Measurements from ENCODE around the gene VTI1A. TPM values are rescaled to one million over a fixed set of nuclear protein-coding genes. Genes with fewer than 3 reads are reported as not detected.
"Not testable (repeated sequence)": the region's sequence is repeated elsewhere in the genome, so short reads cannot be mapped to it uniquely, and the experiment has no call there.

The VTI1A gene
- total RNA-seq, 4 donors from 2014 or later: 27.0 to 61.3 (median 49.8) TPM

DNA sequence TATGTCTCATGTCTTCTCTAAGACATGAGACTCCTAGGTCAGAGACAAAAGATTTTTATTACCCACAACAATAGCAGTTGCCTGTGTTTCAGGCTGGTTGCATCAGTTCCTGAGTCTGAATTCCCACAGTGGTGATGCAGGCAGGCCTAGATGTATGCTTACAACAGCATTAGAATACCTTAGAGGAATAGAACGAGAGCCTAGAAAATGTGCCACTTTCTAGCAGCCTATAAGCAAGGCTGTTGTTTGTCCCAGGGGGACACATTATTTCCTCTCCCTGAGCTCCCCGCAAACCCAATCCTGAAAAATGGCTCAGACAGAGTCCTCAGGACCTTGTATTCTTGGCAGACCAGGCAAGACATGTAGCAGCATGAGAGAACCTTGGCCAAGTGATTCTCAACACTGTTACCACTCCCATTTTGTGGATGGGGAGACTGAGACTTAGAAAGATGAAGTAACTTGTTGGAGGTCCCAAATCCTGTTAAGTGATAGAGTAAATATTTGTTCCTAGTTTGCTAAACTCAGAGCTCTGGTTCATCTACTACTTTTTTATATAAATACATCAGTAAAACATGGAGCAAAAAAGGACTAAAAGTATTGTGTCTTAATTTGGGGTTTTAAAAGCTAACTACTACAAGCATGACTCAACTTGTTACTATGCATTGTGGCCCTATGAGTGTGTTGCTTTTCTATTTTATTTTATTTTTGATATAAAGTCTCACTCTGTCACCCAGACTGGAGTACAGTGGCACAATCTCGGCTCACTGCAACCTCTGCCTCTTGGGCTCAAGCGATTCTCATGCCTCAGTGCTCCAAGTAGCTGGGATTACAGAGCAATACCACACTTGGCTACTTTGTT lies 14.2 kb downstream of the VTI1A start:
- H3K27me3 ChIP-seq: no peaks in the 10 kb centered on the region
- 92 to 95% methylated on average over 4 of the region's 4 CpGs for WGBS, 2 donors
- H3K27ac ChIP-seq: no peak overlapping the region
- peaks cover 0 to 38% (median 4%) of the 10 kb centered on the region in 3 donors for H3K36me3 ChIP-seq
- no peak for DNase-seq
- H3K4me3 ChIP-seq: no peak overlapping the region
- TF ChIP-seq POLR2A (IDR thresholded peaks at IDR 0.05) (no peak), CTCF (IDR thresholded peaks at IDR 0.05) (no peak)
- H3K4me1 ChIP-seq: no peaks in the 10 kb centered on the region
- intact Hi-C loops (cut with DNase I): no loop called here
- H3K9me3 ChIP-seq: no peaks in the 10 kb centered on the region

GRCh38 chr10:112464074-112464473 lies 17.1 kb downstream of the VTI1A start:
- DNase-seq; H3K4me1 ChIP-seq; intact Hi-C loops (cut with DNase I); H3K9me3 ChIP-seq; H3K27me3 ChIP-seq; H3K4me3 ChIP-seq; H3K27ac ChIP-seq: not testable (repeated sequence)
- peaks cover 0 to 63% (median 4%) of the 10 kb centered on the region in 3 donors for H3K36me3 ChIP-seq
- 90 to 100% methylated on average over 3 to 5 of the region's 5 CpGs for WGBS, 2 donors

DNA sequence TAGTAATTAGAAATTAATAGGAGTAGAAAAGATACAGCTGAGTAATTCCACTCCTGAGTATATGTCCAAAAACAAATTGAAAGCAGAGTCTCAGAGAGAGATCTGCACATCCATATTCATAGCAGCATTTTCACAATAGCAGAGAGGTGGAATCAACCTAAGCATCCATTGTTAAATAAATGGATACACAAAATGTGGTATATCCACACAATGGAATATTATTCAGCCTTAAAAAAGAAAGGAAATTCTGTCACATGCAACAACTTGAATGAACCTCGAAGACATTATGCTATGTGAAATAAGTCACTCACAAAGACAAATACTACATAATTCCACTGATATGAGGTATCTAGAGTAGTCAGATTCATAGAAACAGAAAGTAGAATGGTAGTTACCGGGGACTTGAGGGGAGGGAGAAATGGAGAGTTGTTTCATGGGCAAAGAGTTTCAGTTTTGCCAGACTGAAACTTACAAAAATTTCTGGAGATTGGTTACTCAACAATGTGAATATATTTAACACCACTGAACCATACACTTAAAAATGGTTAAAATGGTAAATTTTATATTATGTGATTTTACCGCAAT lies 18.4 kb downstream of the VTI1A start:
- no peak for TF ChIP-seq POLR2A (IDR thresholded peaks at IDR 0.05)
- no peak for TF ChIP-seq CTCF (IDR thresholded peaks at IDR 0.05)
- no peak overlapping the region for H3K4me3 ChIP-seq
- no peak overlapping the region for H3K27ac ChIP-seq
- no peak for DNase-seq
- peaks cover 0 to 76% (median 4%) of the 10 kb centered on the region in 3 donors for H3K36me3 ChIP-seq
- no peaks in the 10 kb centered on the region for H3K27me3 ChIP-seq
- 87 to 92% methylated on average over 3 of the region's 3 CpGs for WGBS, 2 donors
- intact Hi-C loops (cut with DNase I): no loop called here
- H3K9me3 ChIP-seq: no peaks in the 10 kb centered on the region
- no peaks in the 10 kb centered on the region for H3K4me1 ChIP-seq

- H3K9me3 ChIP-seq: no peaks in the 10 kb centered on the region
- no peak for DNase-seq
- intact Hi-C loops (cut with DNase I): no loop called here
- H3K36me3 ChIP-seq: peaks cover 0 to 68% (median 4%) of the 10 kb centered on the region in 3 donors
- 85 to 87% methylated on average over 3 of the region's 3 CpGs for WGBS, 2 donors
- H3K27ac ChIP-seq: no peak overlapping the region
- no peaks in the 10 kb centered on the region for H3K4me1 ChIP-seq
- no peaks in the 10 kb centered on the region for H3K27me3 ChIP-seq
- TF ChIP-seq POLR2A (IDR thresholded peaks at IDR 0.05): no peak
- no peak for TF ChIP-seq CTCF (IDR thresholded peaks at IDR 0.05)
- H3K4me3 ChIP-seq: no peak overlapping the region
Measured at GRCh38 chr10:112466802-112467201, 19.8 kb downstream of the VTI1A start.

DNA sequence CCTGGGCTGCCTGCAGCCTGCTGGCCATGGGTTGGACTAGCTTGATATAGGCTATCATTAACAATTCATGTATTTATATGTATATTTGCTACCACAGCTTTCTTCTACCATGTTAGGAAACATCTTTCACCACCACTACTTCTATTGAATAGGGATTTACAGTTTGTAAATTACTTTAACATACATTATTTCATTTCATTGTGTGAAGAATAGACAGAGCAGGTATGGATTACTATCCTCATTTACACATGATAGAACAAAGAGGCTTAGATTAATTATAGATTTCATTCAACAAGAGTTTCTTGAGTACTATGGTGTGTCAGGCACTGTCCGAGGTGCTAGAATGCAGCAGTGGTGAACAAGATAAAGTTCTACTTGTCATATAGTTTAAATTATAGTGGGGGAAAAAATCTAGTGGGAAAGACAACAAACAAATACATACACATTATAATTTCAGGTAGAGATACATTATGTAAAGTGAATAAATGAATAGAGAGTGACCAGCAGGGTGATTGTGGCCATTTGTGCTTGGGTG lies 20.6 kb downstream of the VTI1A start:
- H3K27me3 ChIP-seq: no peaks in the 10 kb centered on the region
- H3K4me3 ChIP-seq: no peak overlapping the region
- no peak for DNase-seq
- WGBS, 2 donors: 87 to 94% methylated on average over 1 of the region's 1 CpG
- no peak overlapping the region for H3K27ac ChIP-seq
- H3K4me1 ChIP-seq: no peaks in the 10 kb centered on the region
- H3K36me3 ChIP-seq: peaks cover 0 to 65% (median 4%) of the 10 kb centered on the region in 3 donors
- TF ChIP-seq CTCF (IDR thresholded peaks at IDR 0.05): no peak
- no peak for TF ChIP-seq POLR2A (IDR thresholded peaks at IDR 0.05)
- intact Hi-C loops (cut with DNase I): no loop called here
- H3K9me3 ChIP-seq: no peaks in the 10 kb centered on the region

Data from esophagus squamous epithelium (tissue), 5 donors.